Stimulated activated CD4-positive, alpha-beta T cell treated with anti-CD3 and anti-CD28 coated beads, TNF-alpha, amount 100 ng/mL, for 4 hours (primary cell): ENCODE results near the gene KMT5C.

ENCODE experiments used
- DNase-seq, 3 experiments: peaks; one replicate each; pipeline ENCODE4 v3.0.0-alpha.2; 2020; ENCODE audit warnings: low read depth in 3 of 3

KMT5C gene

GRCh38 chr19:55346725-55347441, 7.2 kb downstream of the KMT5C start:
- no peak for DNase-seq

GRCh38 chr19:55347442-55348009, 7.8 kb downstream of the KMT5C start:
- DNase-seq: no peak

DNA sequence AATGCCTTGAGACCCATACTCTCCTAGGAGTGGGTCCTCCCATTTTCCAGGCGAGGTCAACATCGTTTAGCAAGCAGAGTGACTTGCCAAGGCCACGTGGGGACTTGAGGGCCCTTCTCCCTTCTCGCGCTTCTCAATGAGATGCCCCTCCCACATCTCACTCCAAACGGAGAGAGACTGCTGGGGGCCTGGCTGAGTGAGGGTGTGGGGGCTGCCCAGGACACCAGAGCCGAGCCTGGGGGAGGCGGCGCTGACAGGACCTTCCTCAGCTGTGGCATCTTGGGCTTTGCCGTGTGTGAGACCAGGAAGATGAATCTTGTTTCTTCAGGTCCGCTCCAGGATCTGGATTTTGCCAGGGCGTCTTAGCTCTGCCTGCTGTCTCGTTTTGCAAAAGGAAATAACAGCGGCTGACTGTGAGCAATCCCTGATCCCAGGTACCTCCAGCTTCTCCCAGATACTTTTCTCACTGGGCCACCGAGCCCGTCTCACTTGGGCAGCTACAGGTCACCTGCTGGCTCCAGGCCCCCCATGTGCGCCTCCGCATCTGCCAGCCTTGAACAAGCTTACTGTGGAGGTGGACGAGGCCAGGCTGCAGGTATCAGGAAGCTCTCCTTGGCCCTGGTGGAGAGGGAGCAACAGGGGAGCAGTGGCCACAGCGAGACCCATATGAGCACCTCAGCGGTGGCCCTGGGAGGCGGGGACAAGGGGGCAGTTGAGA, 8.8 kb downstream of the KMT5C start:
- no peak for DNase-seq

- DNase-seq: no peak
Measured at GRCh38 chr19:55350620-55351315, 11.1 kb downstream of the KMT5C start.

GRCh38 chr19:55352040-55352439, 12.4 kb downstream of the KMT5C start:
- DNase-seq: no peak

- no peak for DNase-seq
Measured at GRCh38 chr19:55352549-55353145, 13.0 kb downstream of the KMT5C start.

DNA sequence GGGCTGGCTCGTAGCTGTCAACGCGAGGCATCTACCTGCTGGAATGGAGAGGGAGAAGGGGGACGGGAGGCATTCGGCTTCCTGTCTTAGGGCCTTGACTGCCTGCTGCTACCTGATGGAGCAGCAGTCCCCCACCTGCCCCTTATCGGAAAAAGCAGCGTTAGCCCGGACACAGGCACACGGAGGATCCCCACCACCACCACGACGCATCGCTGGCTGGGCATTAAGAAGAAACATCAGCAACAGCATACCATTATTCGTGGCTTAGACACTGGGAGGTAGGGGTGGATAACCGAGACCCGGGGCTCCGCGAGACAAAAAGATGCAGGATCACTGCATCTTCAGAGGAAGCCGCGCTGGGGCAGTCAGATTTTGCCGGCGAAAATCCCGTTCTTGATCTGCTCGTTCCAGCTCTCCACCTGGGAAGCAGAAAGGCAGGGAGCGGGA, 13.7 kb downstream of the KMT5C start:
- DNase-seq: no peak

DNA sequence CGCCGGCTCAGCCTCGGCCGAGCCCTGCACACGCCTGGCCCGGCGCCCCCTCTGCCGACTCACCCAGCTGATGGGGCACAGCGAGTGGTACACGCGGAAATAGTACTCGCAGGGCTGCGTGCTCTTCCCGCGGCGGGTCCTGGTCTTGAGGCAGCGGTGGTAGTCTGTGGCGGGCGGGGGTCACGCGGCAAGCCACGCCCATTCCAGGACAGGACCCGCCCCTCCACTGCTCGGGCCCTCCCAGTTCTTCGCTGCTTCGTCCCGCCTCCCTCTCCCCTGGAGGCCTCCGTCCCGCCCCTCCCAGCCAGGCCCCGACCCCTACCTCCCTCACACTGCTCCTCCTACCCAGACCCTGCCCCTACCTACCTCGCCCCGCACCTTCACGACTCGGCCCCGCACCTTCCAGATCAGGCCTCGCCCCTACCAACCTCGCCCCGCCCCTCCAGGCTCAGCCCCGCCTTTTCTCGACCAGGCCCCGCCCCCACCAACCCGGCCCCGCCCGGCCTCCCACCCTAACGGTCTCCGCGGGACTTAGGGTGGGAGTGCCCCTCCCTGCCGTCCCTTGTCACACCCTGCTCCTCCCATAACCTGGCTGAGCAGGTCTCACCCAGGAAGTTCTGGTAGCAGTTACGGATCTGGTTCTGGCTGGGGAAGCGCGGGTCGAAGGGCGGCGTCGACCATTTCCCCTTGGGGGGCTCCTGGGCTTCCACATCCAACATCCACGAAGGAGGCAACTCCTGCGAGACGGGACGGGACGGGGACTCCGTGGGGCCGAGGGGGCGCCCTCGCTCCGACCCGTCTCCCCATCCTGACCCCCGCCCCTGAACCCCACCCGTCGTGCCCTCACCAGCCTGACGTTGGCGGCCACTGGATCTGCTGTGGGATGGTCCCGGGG, 14.4 kb downstream of the KMT5C start:
- DNase-seq: peak; percentile 35 to 46 (median 35)

DNA sequence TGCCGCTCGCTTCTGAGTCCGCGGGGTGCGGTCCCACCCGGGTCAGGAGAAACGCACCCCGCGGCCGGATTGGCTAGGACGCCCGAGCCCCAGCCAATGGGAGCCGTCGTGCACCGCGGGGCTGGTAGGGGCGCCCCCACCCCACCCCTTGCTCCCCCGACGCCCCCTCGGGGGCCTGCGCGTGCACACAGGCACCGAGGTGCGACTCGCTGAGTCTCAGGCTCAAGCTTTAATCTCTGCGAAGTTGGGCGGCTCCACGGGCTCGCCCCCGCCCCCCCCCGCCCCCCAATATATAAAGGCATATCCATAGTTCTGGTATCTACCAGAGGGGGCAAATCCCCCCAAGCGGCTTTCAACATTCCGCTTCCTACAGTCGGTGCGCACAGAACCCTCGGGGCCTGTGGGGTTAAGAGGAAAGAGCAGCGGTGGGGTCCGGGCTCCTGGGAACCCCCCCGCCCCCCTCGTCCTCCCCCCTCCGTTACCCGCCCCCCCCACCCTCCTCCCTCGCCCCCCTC, 15.1 kb downstream of the KMT5C start, which contains the start of gene COX6B2:
COX6B2 (minus strand) TSS at position 22 of the 515 bp plus-strand sequence. CDS start 198 bp downstream, outside the sequence.
- no peak for DNase-seq

- DNase-seq: no peak
Measured at GRCh38 chr19:55355213-55355821, 15.6 kb downstream of the KMT5C start.

DNA sequence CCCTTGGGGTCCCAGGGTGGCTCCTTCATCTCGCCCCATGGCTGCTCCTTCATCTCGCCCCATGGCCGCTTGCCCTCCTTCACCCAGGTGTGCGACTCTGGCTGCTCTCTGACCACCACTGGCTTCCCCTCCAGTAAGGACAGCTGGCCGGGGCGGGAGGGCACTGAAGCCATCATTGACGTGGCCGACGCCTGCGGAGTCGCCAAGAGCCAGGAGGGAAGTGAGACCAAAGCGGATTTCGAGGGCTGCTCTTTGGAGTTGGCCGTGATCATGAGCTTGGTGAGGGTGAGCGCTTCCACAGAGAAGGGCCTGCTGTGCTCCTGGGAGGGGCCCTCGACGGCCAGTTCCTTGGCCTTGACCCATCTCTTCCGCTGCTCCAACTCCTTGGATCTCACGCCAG, 18.8 kb downstream of the KMT5C start:
- no peak for DNase-seq

GRCh38 chr19:55358943-55359908, 19.6 kb downstream of the KMT5C start:
- DNase-seq: no peak

DNA sequence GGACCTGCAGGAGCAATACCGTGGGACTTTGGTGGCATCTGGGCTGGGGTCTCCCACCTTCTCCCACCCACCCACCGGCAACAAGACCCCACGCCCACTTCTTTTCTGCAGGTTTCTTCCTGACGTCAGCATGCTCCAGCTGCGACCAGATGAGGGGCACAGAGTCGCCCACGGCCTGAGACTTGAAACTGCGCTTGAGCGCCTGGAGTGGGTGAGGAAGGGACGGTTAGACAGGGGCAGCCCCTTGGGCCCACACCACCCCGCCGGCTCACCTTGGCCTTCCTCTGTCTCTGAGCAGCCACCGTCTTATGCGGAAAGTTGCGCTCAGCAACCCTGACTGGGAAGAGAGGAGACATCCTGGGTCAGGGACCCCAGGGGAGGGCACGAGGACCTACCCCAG, 21.2 kb downstream of the KMT5C start:
- DNase-seq: no peak

GRCh38 chr19:55362174-55362989, 22.7 kb downstream of the KMT5C start:
- no peak for DNase-seq

GRCh38 chr19:55362990-55363716, 23.5 kb downstream of the KMT5C start, which contains the start of gene GARIN5B:
Gene GARIN5B, minus strand, starts transcription at chr19:55363260. Its CDS starts 194 bp downstream, at chr19:55363066.
- no peak for DNase-seq

GRCh38 chr19:55365245-55365644, 25.6 kb downstream of the KMT5C start:
- no peak for DNase-seq

GRCh38 chr19:55365964-55366363, 26.3 kb downstream of the KMT5C start:
- no peak for DNase-seq
